ENCODE results near the gene ABI3.
A peak's percentile ranks its signal among the peaks of the same experiment; 100 is the strongest.
"Not testable (repeated sequence)": the region's sequence is repeated elsewhere in the genome, so short reads cannot be mapped to it uniquely, and the experiment has no call there.

The ABI3 gene

DNA sequence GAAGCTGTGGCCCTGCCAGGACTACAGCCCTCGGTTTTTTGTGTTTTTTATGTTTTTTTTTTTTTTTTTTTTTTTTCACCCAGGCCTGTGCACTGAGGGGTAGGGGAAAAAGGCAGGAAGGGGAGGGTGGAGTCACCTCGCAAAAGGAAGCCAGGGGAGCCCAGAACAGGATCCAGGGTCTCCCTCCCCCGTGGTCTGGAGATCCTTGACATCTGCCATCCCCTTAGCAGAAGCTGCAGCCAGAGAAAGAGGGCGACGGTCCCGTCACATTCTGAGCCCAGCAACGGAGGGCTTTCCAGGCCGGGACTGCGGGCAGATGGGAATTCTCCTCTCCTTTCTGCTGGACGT is 49.1 kb downstream of the ABI3 start:
- DNase-seq, result no peak
- Histone ChIP-seq H3K27ac (peak overlapping the region; percentile 76), H3K27me3 (replicated peaks) (no peaks in the 10 kb centered on the region), H3K36me3 (replicated peaks) (no peaks in the 10 kb centered on the region), H3K4me3 (ENCODE audit: low read depth, low read length) (peak overlapping the region; percentile 55)
- TF ChIP-seq CTCF (IDR thresholded peaks at IDR 0.05; ENCODE audit: low read depth, low read length, missing control alignments), result no peak
- in situ Hi-C loops (cut with HindIII; ENCODE audit: low pct_ligation_motif_present, low sequenced_read_pairs), result no loop called here

GRCh38 chr17:49260011-49260816 is 49.7 kb downstream of the ABI3 start:
- H3K36me3 ChIP-seq (replicated peaks), result no peaks in the 10 kb centered on the region
- peak overlapping the region; percentile 55 for H3K4me3 ChIP-seq (ENCODE audit: low read depth, low read length)
- no peak for TF ChIP-seq CTCF (IDR thresholded peaks at IDR 0.05; ENCODE audit: low read depth, low read length, missing control alignments)
- peak; percentile 45 for DNase-seq
- no peaks in the 10 kb centered on the region for H3K27me3 ChIP-seq (replicated peaks)
- in situ Hi-C loops (cut with HindIII; ENCODE audit: low pct_ligation_motif_present, low sequenced_read_pairs), result no loop called here
- peak overlapping the region; percentile 76 for H3K27ac ChIP-seq

DNA sequence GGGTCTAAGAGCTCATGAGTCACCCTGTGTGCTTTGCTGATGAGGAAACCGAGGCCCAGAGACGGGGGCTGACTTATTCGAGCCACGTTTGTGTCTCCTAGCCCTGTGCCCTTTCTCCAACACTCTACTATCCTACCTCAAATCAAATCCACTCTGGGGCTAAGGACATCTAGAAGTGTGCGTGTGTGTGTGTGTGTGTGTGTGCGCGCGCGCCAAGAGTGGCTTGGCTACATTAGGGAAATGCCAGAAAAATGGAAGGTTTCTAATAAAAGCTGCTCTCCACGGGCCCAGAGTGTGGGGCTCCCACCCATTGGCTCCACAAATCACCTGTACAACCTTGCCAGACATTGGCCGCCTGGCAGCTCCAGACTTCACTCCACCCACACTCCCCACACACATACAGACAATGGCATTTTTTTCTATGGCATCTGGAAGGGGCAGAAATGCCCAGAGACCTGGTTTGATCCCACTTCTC is 50.3 kb downstream of the ABI3 start:
- peak; percentile 79 for DNase-seq

DNA sequence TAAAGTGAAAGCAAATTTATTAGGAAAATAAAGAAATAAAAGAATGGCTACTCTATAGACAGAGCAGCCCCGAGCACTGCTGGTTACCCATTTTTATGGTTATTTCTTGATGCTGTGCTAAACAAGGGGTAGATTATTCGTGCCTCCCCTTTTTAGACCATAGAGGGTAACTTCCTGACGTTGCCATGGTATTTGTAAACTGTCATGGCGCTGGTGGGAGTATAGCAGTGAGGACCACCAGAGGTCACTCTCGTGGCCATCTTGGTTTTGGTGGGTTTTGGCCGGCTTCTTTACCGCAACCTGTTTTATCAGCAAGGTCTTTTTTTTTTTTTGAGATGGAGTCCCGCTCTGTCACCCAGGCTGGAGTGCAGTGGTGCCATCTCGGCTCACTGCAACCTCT is 51.0 kb downstream of the ABI3 start:
- DNase-seq; H3K27ac ChIP-seq; H3K4me3 ChIP-seq (ENCODE audit: low read depth, low read length); H3K36me3 ChIP-seq (replicated peaks); in situ Hi-C loops (cut with HindIII; ENCODE audit: low pct_ligation_motif_present, low sequenced_read_pairs); H3K27me3 ChIP-seq (replicated peaks): not testable (repeated sequence)

More for the DNA sequence above, 50.3 kb downstream of the ABI3 start:
- no peaks in the 10 kb centered on the region for H3K27me3 ChIP-seq (replicated peaks)
- H3K27ac ChIP-seq, result peak overlapping the region; percentile 76
- no peaks in the 10 kb centered on the region for H3K36me3 ChIP-seq (replicated peaks)
- in situ Hi-C loops (cut with HindIII; ENCODE audit: low pct_ligation_motif_present, low sequenced_read_pairs), result no loop called here
- peak overlapping the region; percentile 55 for H3K4me3 ChIP-seq (ENCODE audit: low read depth, low read length)
- no peak for TF ChIP-seq CTCF (IDR thresholded peaks at IDR 0.05; ENCODE audit: low read depth, low read length, missing control alignments)

DNA sequence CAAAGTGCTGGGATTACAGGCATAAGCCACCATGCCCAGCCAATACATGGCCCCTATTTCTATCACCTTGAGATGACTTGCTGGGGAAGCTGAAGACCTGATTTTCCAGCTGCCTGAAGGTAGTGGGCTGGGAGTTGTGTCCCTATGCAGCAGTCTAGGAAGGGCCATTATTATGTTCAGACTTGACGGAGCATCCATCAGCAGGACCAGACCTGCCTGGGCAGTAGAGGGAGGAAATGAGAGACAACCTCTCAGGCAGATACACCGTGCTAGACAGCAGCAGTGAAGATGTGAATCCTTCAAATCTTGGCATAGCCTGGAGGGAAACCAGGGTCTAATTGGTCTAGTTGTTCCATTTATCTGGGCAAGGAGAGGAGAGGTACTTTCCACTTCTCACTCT is 55.7 kb downstream of the ABI3 start:
- no peak for TF ChIP-seq CTCF (IDR thresholded peaks at IDR 0.05; ENCODE audit: low read depth, low read length, missing control alignments)
- in situ Hi-C loops (cut with HindIII; ENCODE audit: low pct_ligation_motif_present, low sequenced_read_pairs), result no loop called here
- no peak overlapping the region for H3K27ac ChIP-seq
- H3K36me3 ChIP-seq (replicated peaks), result no peaks in the 10 kb centered on the region
- H3K27me3 ChIP-seq (replicated peaks), result no peaks in the 10 kb centered on the region
- no peak for DNase-seq
- H3K4me3 ChIP-seq (ENCODE audit: low read depth, low read length), result no peak overlapping the region

DNA sequence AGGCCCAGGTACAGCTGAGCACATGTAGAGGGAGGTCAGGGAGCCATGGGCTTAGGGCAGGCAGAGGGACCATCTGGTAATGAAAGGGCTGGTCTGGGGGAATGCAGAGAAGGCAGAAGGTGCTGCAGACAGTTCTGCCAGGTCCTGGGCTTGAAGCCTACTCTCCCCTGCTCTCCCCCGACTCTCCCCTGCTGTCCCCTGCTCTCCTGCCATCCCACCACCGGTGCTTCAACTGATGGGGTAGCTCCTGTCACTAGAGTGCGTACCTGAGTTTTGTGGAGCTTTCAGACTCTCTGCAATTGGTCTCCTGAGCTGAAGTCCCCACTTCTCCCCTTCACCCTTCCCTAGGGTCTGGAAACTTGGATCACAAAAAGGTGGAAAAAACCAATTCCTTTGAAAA is 57.4 kb downstream of the ABI3 start:
- TF ChIP-seq CTCF (IDR thresholded peaks at IDR 0.05; ENCODE audit: low read depth, low read length, missing control alignments), result no peak
- no peaks in the 10 kb centered on the region for H3K36me3 ChIP-seq (replicated peaks)
- no peaks in the 10 kb centered on the region for H3K27me3 ChIP-seq (replicated peaks)
- no peak overlapping the region for H3K4me3 ChIP-seq (ENCODE audit: low read depth, low read length)
- in situ Hi-C loops (cut with HindIII; ENCODE audit: low pct_ligation_motif_present, low sequenced_read_pairs), result no loop called here
- no peak for DNase-seq
- H3K27ac ChIP-seq, result no peak overlapping the region
